Ishikawa (cell line): ENCODE results near the gene RNF152.

ENCODE experiments used
- CREB1 ChIP-seq: IDR thresholded peaks from 2 replicates; pipeline ENCODE4 v1.6.1; 2012; ENCODE audit warnings: low read depth
- EP300 ChIP-seq: IDR thresholded peaks from 2 replicates; pipeline ENCODE4 v1.6.1; 2012; ENCODE audit warnings: borderline replicate concordance
- FOXM1 ChIP-seq: IDR thresholded peaks from 2 replicates; pipeline ENCODE4 v1.6.1; 2012; ENCODE audit warnings: low read depth, borderline replicate concordance
- MAX ChIP-seq: IDR thresholded peaks from 2 replicates; pipeline ENCODE4 v1.6.1; 2012
- NFIC ChIP-seq: IDR thresholded peaks from 2 replicates; pipeline ENCODE4 v1.6.1; 2012
- RAD21 ChIP-seq: IDR thresholded peaks from 2 replicates; pipeline ENCODE4 v1.6.1; 2012; ENCODE audit warnings: low read depth
- REST ChIP-seq: IDR thresholded peaks from 2 replicates; pipeline ENCODE4 v1.6.1; 2012; ENCODE audit warnings: low read depth, mild to moderate bottlenecking
- TAF1 ChIP-seq: IDR thresholded peaks from 2 replicates; pipeline ENCODE4 v1.6.1; 2012; ENCODE audit warnings: low read depth, mild to moderate bottlenecking
- TEAD4 ChIP-seq: IDR thresholded peaks from 2 replicates; pipeline ENCODE4 v1.6.1; 2012
- USF1 ChIP-seq: IDR thresholded peaks from 2 replicates; pipeline ENCODE4 v1.6.1; 2012
- YY1 ChIP-seq: IDR thresholded peaks from 2 replicates; pipeline ENCODE4 v1.6.1; 2012; ENCODE audit warnings: low read depth

GRCh38 chr18:61929881-61930640 lies 37.3 kb upstream of the RNF152 start:
- TF ChIP-seq FOXM1: no peak
- no peak for TF ChIP-seq RAD21
- no peak for TF ChIP-seq REST
- TF ChIP-seq MAX: no peak
- TF ChIP-seq YY1: no peak
- no peak for TF ChIP-seq EP300
- no peak for TF ChIP-seq CREB1
- TF ChIP-seq USF1: no peak
- no peak for TF ChIP-seq TEAD4
- no peak for TF ChIP-seq TAF1
- no peak for TF ChIP-seq NFIC
